Progenitor cell of endocrine pancreas (in vitro differentiated cells): ENCODE results near the gene PRMT9. TPM values are rescaled to one million over a fixed set of nuclear protein-coding genes. Genes with fewer than 3 reads are reported as not detected.

Source experiments
- DNase-seq: peaks from one replicate; pipeline ENCODE4 v3.0.0; 2021; ENCODE audit warnings: low spot score; ENCODE audit not compliant: unreplicated experiment
- H3K27ac Mint-ChIP-seq: 2 replicates; pipeline ENCODE4 v1.8.0; 2021; ENCODE audit warnings: mild to moderate bottlenecking, moderate library complexity, mixed read lengths
- H3K27me3 Mint-ChIP-seq: 2 replicates; pipeline ENCODE4 v1.8.0; 2021; ENCODE audit warnings: mixed read lengths
- H3K36me3 Mint-ChIP-seq: 2 replicates; pipeline ENCODE4 v1.8.0; 2022; ENCODE audit warnings: mixed read lengths; ENCODE audit not compliant: insufficient read depth
- H3K4me1 Mint-ChIP-seq: 2 replicates; pipeline ENCODE4 v1.8.0; 2021; ENCODE audit warnings: low read depth, mixed read lengths
- H3K4me3 Mint-ChIP-seq: 2 replicates; pipeline ENCODE4 v1.8.0; 2021; ENCODE audit warnings: low read depth, mild to moderate bottlenecking, moderate library complexity, mixed read lengths
- H3K9me3 Mint-ChIP-seq: 2 replicates; pipeline ENCODE4 v1.8.0; 2021; ENCODE audit warnings: low read depth, mixed read lengths
- CTCF ChIP-seq: fragments of 200-600 bp; sonication (generic); IDR thresholded peaks from one replicate; pipeline ENCODE4 v1.5.0; 2021; ENCODE audit warnings: antibody characterized with exemption, mild to moderate bottlenecking; ENCODE audit not compliant: unreplicated experiment
- total RNA-seq: library from RNA; stranded (reverse); gene quantifications from 2 replicates; pipeline ENCODE4 v1.2.1, GENCODE V29; 2021

Gene PRMT9
- total RNA-seq, 1 donor from 2014 or later, result 13.0 TPM

- peaks cover 16% of the 10 kb centered on the region for H3K4me1 Mint-ChIP-seq
- no peak for TF ChIP-seq CTCF
- H3K27ac Mint-ChIP-seq, result no peak overlapping the region
- no peaks in the 10 kb centered on the region for H3K9me3 Mint-ChIP-seq
- no peak overlapping the region for H3K4me3 Mint-ChIP-seq
- no peak for DNase-seq
- peaks cover 21% of the 10 kb centered on the region for H3K27me3 Mint-ChIP-seq
- no peaks in the 10 kb centered on the region for H3K36me3 Mint-ChIP-seq
Measured at GRCh38 chr4:147727476-147728028, 43.6 kb upstream of the PRMT9 start.

- no peak for DNase-seq
- no peak overlapping the region for H3K4me3 Mint-ChIP-seq
- H3K4me1 Mint-ChIP-seq, result peaks cover 16% of the 10 kb centered on the region
- H3K9me3 Mint-ChIP-seq, result no peaks in the 10 kb centered on the region
- peaks cover 21% of the 10 kb centered on the region for H3K27me3 Mint-ChIP-seq
- TF ChIP-seq CTCF, result no peak
- no peaks in the 10 kb centered on the region for H3K36me3 Mint-ChIP-seq
- no peak overlapping the region for H3K27ac Mint-ChIP-seq
Measured at GRCh38 chr4:147725673-147726072, 41.7 kb upstream of the PRMT9 start.

GRCh38 chr4:147724468-147725201 is 40.7 kb upstream of the PRMT9 start:
- Mint-ChIP-seq H3K4me3 (no peak overlapping the region), H3K27ac (peak overlapping the region; percentile 21), H3K36me3 (no peaks in the 10 kb centered on the region), H3K4me1 (peaks cover 12% of the 10 kb centered on the region), H3K27me3 (peaks cover 21% of the 10 kb centered on the region), H3K9me3 (no peaks in the 10 kb centered on the region)
- DNase-seq, result no peak
- TF ChIP-seq CTCF, result no peak

- H3K36me3 Mint-ChIP-seq, result no peaks in the 10 kb centered on the region
- TF ChIP-seq CTCF, result no peak
- no peak overlapping the region for H3K4me3 Mint-ChIP-seq
- DNase-seq, result no peak
- H3K9me3 Mint-ChIP-seq, result no peaks in the 10 kb centered on the region
- H3K4me1 Mint-ChIP-seq, result peaks cover 12% of the 10 kb centered on the region
- H3K27me3 Mint-ChIP-seq, result peaks cover 12% of the 10 kb centered on the region
- H3K27ac Mint-ChIP-seq, result peak overlapping the region; percentile 60
Measured at GRCh38 chr4:147723326-147723725, 39.4 kb upstream of the PRMT9 start.

DNA sequence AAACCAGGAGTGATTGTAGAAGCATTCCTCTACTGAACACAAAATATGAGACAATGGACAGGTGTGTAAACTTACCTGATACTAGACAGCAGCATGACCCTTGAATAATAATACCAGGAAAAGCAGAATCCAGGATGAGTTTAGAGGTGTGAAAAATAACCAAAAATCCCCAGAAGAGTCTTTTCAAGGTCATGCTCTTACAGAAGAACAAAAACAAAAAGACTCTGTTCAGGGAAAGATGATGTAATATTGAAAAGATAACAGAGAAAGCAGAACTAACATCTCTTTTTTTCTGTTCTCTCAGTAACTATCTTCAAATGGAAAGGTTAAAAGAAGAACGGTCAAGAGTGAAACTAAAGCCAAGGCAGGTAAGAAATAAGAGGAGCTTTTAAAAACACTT is 33.9 kb upstream of the PRMT9 start:
- DNase-seq, result no peak
- Mint-ChIP-seq H3K4me1 (peaks cover 6% of the 10 kb centered on the region), H3K9me3 (no peaks in the 10 kb centered on the region), H3K27me3 (peaks cover 7% of the 10 kb centered on the region), H3K4me3 (no peak overlapping the region), H3K36me3 (no peaks in the 10 kb centered on the region), H3K27ac (no peak overlapping the region)
- no peak for TF ChIP-seq CTCF
